ENCODE results near the gene CWH43. TPM values are rescaled to one million over a fixed set of nuclear protein-coding genes. Genes with fewer than 3 reads are reported as not detected.
"Not testable (repeated sequence)": the region's sequence is repeated elsewhere in the genome, so short reads cannot be mapped to it uniquely, and the experiment has no call there.

The CWH43 gene
- total RNA-seq, 2 donors from 2014 or later: not detected

- H3K4me3 Mint-ChIP-seq: no peak overlapping the region
Observed at GRCh38 chr4:48989461-48990203, 3.6 kb downstream of the CWH43 start.

GRCh38 chr4:48991357-48991756 is 5.3 kb downstream of the CWH43 start:
- ATAC-seq: no peak
- peaks cover 28 to 56% of the 10 kb centered on the region in 2 donors for H3K27me3 Mint-ChIP-seq
- no peak overlapping the region for H3K27ac Mint-ChIP-seq
- H3K9me3 Mint-ChIP-seq: no peaks in the 10 kb centered on the region
- no peak overlapping the region for H3K4me3 Mint-ChIP-seq
- no peaks in the 10 kb centered on the region for H3K4me1 Mint-ChIP-seq (ENCODE audit: low read depth in 2 of 2)
- H3K36me3 Mint-ChIP-seq: no peaks in the 10 kb centered on the region
- no peak for DNase-seq (ENCODE audit: low spot score)

More at GRCh38 chr4:48989461-48990203, 3.6 kb downstream of the CWH43 start:
- ATAC-seq (no peak), DNase-seq (ENCODE audit: low spot score) (no peak)
- Mint-ChIP-seq H3K4me1 (ENCODE audit: low read depth in 2 of 2) (no peaks in the 10 kb centered on the region), H3K27me3 (peaks cover 30 to 53% of the 10 kb centered on the region in 2 donors), H3K27ac (no peak overlapping the region), H3K36me3 (no peaks in the 10 kb centered on the region), H3K9me3 (no peaks in the 10 kb centered on the region)

- Mint-ChIP-seq H3K27me3 (peaks cover 29 to 54% of the 10 kb centered on the region in 2 donors), H3K9me3 (peaks cover 2% of the 10 kb centered on the region), H3K36me3 (no peaks in the 10 kb centered on the region), H3K4me1 (ENCODE audit: low read depth in 2 of 2) (no peaks in the 10 kb centered on the region), H3K4me3 (no peak overlapping the region), H3K27ac (no peak overlapping the region)
- DNase-seq (ENCODE audit: low spot score) (no peak), ATAC-seq (no peak)
Observed at GRCh38 chr4:48997962-48998361, 11.9 kb downstream of the CWH43 start.

- no peak for DNase-seq (ENCODE audit: low spot score)
- H3K36me3 Mint-ChIP-seq: no peaks in the 10 kb centered on the region
- ATAC-seq: no peak
- no peaks in the 10 kb centered on the region for H3K4me1 Mint-ChIP-seq (ENCODE audit: low read depth in 2 of 2)
- H3K9me3 Mint-ChIP-seq: peaks cover 2% of the 10 kb centered on the region
- no peak overlapping the region for H3K27ac Mint-ChIP-seq
- peaks cover 24 to 50% of the 10 kb centered on the region in 2 donors for H3K27me3 Mint-ChIP-seq
- H3K4me3 Mint-ChIP-seq: no peak overlapping the region
Observed at GRCh38 chr4:48998440-48998839, 12.4 kb downstream of the CWH43 start.

GRCh38 chr4:49000806-49001205 is 14.7 kb downstream of the CWH43 start:
- no peak overlapping the region for H3K4me3 Mint-ChIP-seq
- no peak for ATAC-seq
- no peak overlapping the region for H3K27ac Mint-ChIP-seq
- peaks cover 2% of the 10 kb centered on the region for H3K9me3 Mint-ChIP-seq
- H3K36me3 Mint-ChIP-seq: no peaks in the 10 kb centered on the region
- no peaks in the 10 kb centered on the region for H3K4me1 Mint-ChIP-seq (ENCODE audit: low read depth in 2 of 2)
- DNase-seq (ENCODE audit: low spot score): no peak
- peaks cover 18 to 38% of the 10 kb centered on the region in 2 donors for H3K27me3 Mint-ChIP-seq

- Mint-ChIP-seq H3K4me1 (ENCODE audit: low read depth in 2 of 2) (no peaks in the 10 kb centered on the region), H3K4me3 (no peak overlapping the region), H3K27ac (no peak overlapping the region), H3K36me3 (no peaks in the 10 kb centered on the region), H3K27me3 (peaks cover 16 to 34% of the 10 kb centered on the region in 2 donors), H3K9me3 (peaks cover 2% of the 10 kb centered on the region)
- DNase-seq (ENCODE audit: low spot score): no peak
- ATAC-seq: no peak
Observed at GRCh38 chr4:49002931-49003330, 16.9 kb downstream of the CWH43 start.

GRCh38 chr4:49018718-49019295 is 32.7 kb downstream of the CWH43 start:
- DNase-seq (ENCODE audit: low spot score) (no peak), ATAC-seq (no peak)
- Mint-ChIP-seq H3K27me3 (peaks cover 0 to 2% of the 10 kb centered on the region in 2 donors), H3K4me3 (no peak overlapping the region), H3K4me1 (ENCODE audit: low read depth in 2 of 2) (no peaks in the 10 kb centered on the region), H3K27ac (no peak overlapping the region), H3K36me3 (no peaks in the 10 kb centered on the region), H3K9me3 (peaks cover 14% of the 10 kb centered on the region)

- Mint-ChIP-seq H3K4me3 (no peak overlapping the region), H3K36me3 (no peaks in the 10 kb centered on the region), H3K27me3 (peaks cover 5 to 19% of the 10 kb centered on the region in 2 donors), H3K9me3 (no peaks in the 10 kb centered on the region), H3K4me1 (ENCODE audit: low read depth in 2 of 2) (no peaks in the 10 kb centered on the region), H3K27ac (no peak overlapping the region)
- DNase-seq (ENCODE audit: low spot score): no peak
- ATAC-seq: no peak
Observed at GRCh38 chr4:49032440-49033161, 46.5 kb downstream of the CWH43 start.

- Mint-ChIP-seq H3K36me3 (no peaks in the 10 kb centered on the region), H3K4me1 (ENCODE audit: low read depth in 2 of 2) (no peaks in the 10 kb centered on the region), H3K9me3 (no peaks in the 10 kb centered on the region), H3K27me3 (peaks cover 3 to 11% of the 10 kb centered on the region in 2 donors), H3K27ac (no peak overlapping the region), H3K4me3 (no peak overlapping the region)
- DNase-seq (ENCODE audit: low spot score) (no peak), ATAC-seq (no peak)
Observed at GRCh38 chr4:49036528-49036927, 50.5 kb downstream of the CWH43 start.

GRCh38 chr4:49044270-49044669 is 58.2 kb downstream of the CWH43 start:
- no peaks in the 10 kb centered on the region for H3K36me3 Mint-ChIP-seq

GRCh38 chr4:49058306-49058705 is 72.2 kb downstream of the CWH43 start:
- H3K4me1 Mint-ChIP-seq (ENCODE audit: low read depth in 2 of 2): no peaks in the 10 kb centered on the region
- DNase-seq (ENCODE audit: low spot score): no peak
- peaks cover 15% of the 10 kb centered on the region for H3K9me3 Mint-ChIP-seq
- no peaks in the 10 kb centered on the region for H3K27me3 Mint-ChIP-seq
- ATAC-seq: no peak
- peaks cover 8% of the 10 kb centered on the region for H3K36me3 Mint-ChIP-seq
- H3K27ac Mint-ChIP-seq: no peak overlapping the region
- no peak overlapping the region for H3K4me3 Mint-ChIP-seq

More at GRCh38 chr4:49044270-49044669, 58.2 kb downstream of the CWH43 start:
- no peaks in the 10 kb centered on the region for H3K4me1 Mint-ChIP-seq (ENCODE audit: low read depth in 2 of 2)
- H3K27me3 Mint-ChIP-seq: peaks cover 0 to 11% of the 10 kb centered on the region in 2 donors
- no peak for DNase-seq (ENCODE audit: low spot score)
- no peak overlapping the region for H3K27ac Mint-ChIP-seq
- ATAC-seq: no peak
- peaks cover 8% of the 10 kb centered on the region for H3K9me3 Mint-ChIP-seq
- no peak overlapping the region for H3K4me3 Mint-ChIP-seq

- Mint-ChIP-seq H3K27ac (no peak overlapping the region), H3K4me1 (ENCODE audit: low read depth in 2 of 2) (no peaks in the 10 kb centered on the region), H3K36me3 (peaks cover 8% of the 10 kb centered on the region), H3K27me3 (no peaks in the 10 kb centered on the region), H3K4me3 (no peak overlapping the region), H3K9me3 (peaks cover 16% of the 10 kb centered on the region)
- no peak for DNase-seq (ENCODE audit: low spot score)
- ATAC-seq: no peak
Observed at GRCh38 chr4:49063670-49064069, 77.6 kb downstream of the CWH43 start.

- DNase-seq (ENCODE audit: low spot score); H3K4me3 Mint-ChIP-seq; H3K36me3 Mint-ChIP-seq; H3K27me3 Mint-ChIP-seq; H3K27ac Mint-ChIP-seq; ATAC-seq; H3K4me1 Mint-ChIP-seq (ENCODE audit: low read depth in 2 of 2): not testable (repeated sequence)
- peaks cover 18% of the 10 kb centered on the region for H3K9me3 Mint-ChIP-seq
Observed at GRCh38 chr4:49072196-49072595, 86.1 kb downstream of the CWH43 start.

GRCh38 chr4:49091883-49092282 is 105.8 kb downstream of the CWH43 start:
- not testable (repeated sequence) for H3K4me3 Mint-ChIP-seq
- peak; percentile 43 to 49 for ATAC-seq

More at GRCh38 chr4:49091883-49092282, 105.8 kb downstream of the CWH43 start:
- Mint-ChIP-seq H3K36me3 (peaks cover 35% of the 10 kb centered on the region), H3K9me3 (peaks cover 34% of the 10 kb centered on the region)
- H3K4me1 Mint-ChIP-seq (ENCODE audit: low read depth in 2 of 2); DNase-seq (ENCODE audit: low spot score); H3K27me3 Mint-ChIP-seq; H3K27ac Mint-ChIP-seq: not testable (repeated sequence)

Data from natural killer cell treated with Interleukin-12 subunit alpha and Interleukin-12 subunit beta and Interleukin-15 and Interleukin-18, amount 100 ng/mL, for 72 hours (primary cell).